K562 (cell line): ENCODE data around the gene CCNB1. TPM values are rescaled to one million over a fixed set of nuclear protein-coding genes. Genes with fewer than 3 reads are reported as not detected.
A peak's percentile ranks its signal among the peaks of the same experiment; 100 is the strongest.

Experiments
- ARID1B ChIP-seq: fragments of 450-650 bp; IDR thresholded peaks from 2 replicates; pipeline ENCODE4 v1.6.1; 2016; ENCODE audit warnings: antibody characterized with exemption, mild to moderate bottlenecking, inconsistent platforms
- BHLHE40 ChIP-seq: IDR thresholded peaks from 2 replicates; pipeline ENCODE4 v1.6.1; 2011; ENCODE audit warnings: low read length, improper control_type of control experiment
- EP400 ChIP-seq: fragments of 450-650 bp; IDR thresholded peaks from 2 replicates; pipeline ENCODE4 v1.6.1; 2017; ENCODE audit warnings: antibody characterized with exemption, mild to moderate bottlenecking, moderate library complexity
- FOXK2 ChIP-seq, 2 experiments: fragments of 450-650 bp; IDR thresholded peaks in 1 of 2; conservative IDR thresholded peaks in 1 of 2; 2 replicates each; pipeline ENCODE4 v1.6.1; 2016; ENCODE audit warnings: low read depth in 2 of 2, mild to moderate bottlenecking in 1 of 2
- NELFE ChIP-seq: IDR thresholded peaks from 2 replicates; pipeline ENCODE4 v1.6.1; 2011; ENCODE audit warnings: mild to moderate bottlenecking; ENCODE audit not compliant: insufficient read depth, insufficient read length
- NFE2 ChIP-seq: IDR thresholded peaks from 2 replicates; pipeline ENCODE4 v1.6.1; 2014; ENCODE audit warnings: antibody characterized with exemption, low read depth
- PML ChIP-seq: IDR thresholded peaks from 2 replicates; pipeline ENCODE4 v1.6.1; 2012; ENCODE audit warnings: low read length, inconsistent platforms
- RBM25 ChIP-seq: fragments of 200-400 bp; formaldehyde crosslinking; IDR thresholded peaks from 2 replicates; pipeline ENCODE4 v1.6.1; 2018; ENCODE audit warnings: low read length, low read depth, moderate library complexity; ENCODE audit not compliant: severe bottlenecking
- RBM39 ChIP-seq: fragments of 200-400 bp; formaldehyde crosslinking; optimal IDR thresholded peaks from 2 replicates; pipeline ENCODE3; 2018; ENCODE audit warnings: low read depth, low read length
- SRSF7 ChIP-seq: fragments of 200-400 bp; formaldehyde crosslinking; optimal IDR thresholded peaks from 2 replicates; pipeline ENCODE3; 2017; ENCODE audit warnings: mild to moderate bottlenecking, low read depth, low read length
- SRSF9 ChIP-seq: fragments of 200-400 bp; formaldehyde crosslinking; IDR thresholded peaks from 2 replicates; pipeline ENCODE4 v1.6.1; 2017; ENCODE audit warnings: low read depth, low read length, borderline replicate concordance
- STAT5A ChIP-seq: IDR thresholded peaks from 2 replicates; pipeline ENCODE4 v1.6.1; 2012; ENCODE audit warnings: low read length, inconsistent platforms, borderline replicate concordance
- TGIF2 ChIP-seq: sonication (generic); formaldehyde crosslinking; IDR thresholded peaks from 2 replicates; pipeline ENCODE4 v1.8.1; 2022; ENCODE audit warnings: mild to moderate bottlenecking, missing genetic modification reagents, moderate library complexity
- ZNF134 ChIP-seq: fragments of 250-450 bp; sonication (Bioruptor Pico); conservative IDR thresholded peaks from 2 replicates; pipeline ENCODE4 v1.4.0; 2020
- polyA plus RNA-seq, 8 experiments: library from polyadenylated mRNA; depleted of rRNA in 4 of 8; stranded (reverse) in 5 of 8; unstranded in 3 of 8; fragments of >200 nt; fragmentation: Nextera tagmentation in 2 of 8; fragmentation: Illumina TruSeq in 1 of 8; extraction: Ambion mirVana in 2 of 8; extraction: Trizol in 1 of 8; gene quantifications; 2 replicates each; pipeline versions ENCODE4 v1.2.1 to v1.2.3, GENCODE V29; 2011 to 2014; ENCODE audit warnings: inconsistent platforms in 1 of 8, missing spikeins in 1 of 8
- total RNA-seq, 7 experiments: library from RNA; depleted of rRNA in 6 of 7; stranded (reverse); fragments of >200 nt in 6 of 7; fragmentation: Illumina TruSeq in 2 of 7; extraction: Trizol in 2 of 7; gene quantifications; 2 replicates each; pipeline versions ENCODE4 v1.2.1 to v1.2.3, GENCODE V29; 2011 to 2021; ENCODE audit warnings: low replicate concordance in 1 of 7
- TF ChIP-seq, protein P1 (sequence below): sonication (generic); formaldehyde crosslinking; IDR thresholded peaks from 2 replicates; pipeline ENCODE4 v1.8.0; 2022; ENCODE audit warnings: missing genetic modification reagents, mild to moderate bottlenecking, moderate library complexity, borderline replicate concordance
- TF ChIP-seq, protein P2 (sequence below): fragments of 450-650 bp; IDR thresholded peaks from 2 replicates; pipeline ENCODE4 v1.6.1; 2017; ENCODE audit warnings: antibody characterized with exemption, mild to moderate bottlenecking
- TF ChIP-seq, protein P3 (sequence below): fragments of 450-650 bp; IDR thresholded peaks from 2 replicates; pipeline ENCODE4 v1.6.1; 2018; ENCODE audit not compliant: partially characterized antibody

Gene CCNB1
- total and polyA plus RNA-seq, 9 of the 15 experiments (the other 6 are each of a cell fraction or from before 2014, with no cell fraction given) = 165 to 679 (median 271) TPM

DNA sequence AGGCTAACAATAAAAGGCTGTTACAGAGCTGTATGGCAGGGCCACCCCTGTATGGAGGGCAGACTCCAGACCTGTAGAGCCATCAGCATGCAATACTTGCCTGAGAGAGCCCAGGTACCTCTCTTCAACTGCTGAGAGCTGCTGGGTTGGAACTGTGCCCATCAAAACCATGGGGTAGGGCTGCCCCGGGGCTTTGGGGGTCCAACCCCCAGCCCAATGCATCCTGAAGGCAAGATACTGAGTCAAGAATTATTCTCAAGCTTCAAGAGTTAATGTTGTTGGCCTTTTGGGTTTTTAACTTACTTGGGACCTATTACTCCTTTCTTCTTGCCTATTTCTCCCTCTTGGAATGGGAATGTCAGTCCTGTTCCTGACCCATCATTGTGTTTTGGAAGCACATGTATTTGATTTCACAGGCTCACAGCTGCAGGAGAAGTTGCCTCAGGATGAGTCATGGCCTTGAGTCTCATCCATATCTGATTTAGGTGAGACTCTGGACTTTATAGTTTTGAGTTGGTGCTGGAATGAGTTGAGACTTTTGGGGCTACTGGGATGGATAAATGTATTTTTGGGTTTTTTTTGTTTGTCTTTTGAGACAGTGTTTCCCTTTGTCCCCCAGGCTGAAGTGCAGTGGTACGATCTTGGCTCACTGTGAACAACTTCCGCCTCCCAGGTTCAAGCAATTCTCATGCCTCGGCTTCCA is 46.7 kb downstream of the CCNB1 start (continued):
- TF ChIP-seq, protein P1, sequence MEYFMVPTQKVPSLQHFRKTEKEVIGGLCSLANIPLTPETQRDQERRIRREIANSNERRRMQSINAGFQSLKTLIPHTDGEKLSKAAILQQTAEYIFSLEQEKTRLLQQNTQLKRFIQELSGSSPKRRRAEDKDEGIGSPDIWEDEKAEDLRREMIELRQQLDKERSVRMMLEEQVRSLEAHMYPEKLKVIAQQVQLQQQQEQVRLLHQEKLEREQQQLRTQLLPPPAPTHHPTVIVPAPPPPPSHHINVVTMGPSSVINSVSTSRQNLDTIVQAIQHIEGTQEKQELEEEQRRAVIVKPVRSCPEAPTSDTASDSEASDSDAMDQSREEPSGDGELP (CRISPR knock-in tag) = peak; percentile 41; the same call in 1 of the 2 replicates
- TF ChIP-seq, protein P2, sequence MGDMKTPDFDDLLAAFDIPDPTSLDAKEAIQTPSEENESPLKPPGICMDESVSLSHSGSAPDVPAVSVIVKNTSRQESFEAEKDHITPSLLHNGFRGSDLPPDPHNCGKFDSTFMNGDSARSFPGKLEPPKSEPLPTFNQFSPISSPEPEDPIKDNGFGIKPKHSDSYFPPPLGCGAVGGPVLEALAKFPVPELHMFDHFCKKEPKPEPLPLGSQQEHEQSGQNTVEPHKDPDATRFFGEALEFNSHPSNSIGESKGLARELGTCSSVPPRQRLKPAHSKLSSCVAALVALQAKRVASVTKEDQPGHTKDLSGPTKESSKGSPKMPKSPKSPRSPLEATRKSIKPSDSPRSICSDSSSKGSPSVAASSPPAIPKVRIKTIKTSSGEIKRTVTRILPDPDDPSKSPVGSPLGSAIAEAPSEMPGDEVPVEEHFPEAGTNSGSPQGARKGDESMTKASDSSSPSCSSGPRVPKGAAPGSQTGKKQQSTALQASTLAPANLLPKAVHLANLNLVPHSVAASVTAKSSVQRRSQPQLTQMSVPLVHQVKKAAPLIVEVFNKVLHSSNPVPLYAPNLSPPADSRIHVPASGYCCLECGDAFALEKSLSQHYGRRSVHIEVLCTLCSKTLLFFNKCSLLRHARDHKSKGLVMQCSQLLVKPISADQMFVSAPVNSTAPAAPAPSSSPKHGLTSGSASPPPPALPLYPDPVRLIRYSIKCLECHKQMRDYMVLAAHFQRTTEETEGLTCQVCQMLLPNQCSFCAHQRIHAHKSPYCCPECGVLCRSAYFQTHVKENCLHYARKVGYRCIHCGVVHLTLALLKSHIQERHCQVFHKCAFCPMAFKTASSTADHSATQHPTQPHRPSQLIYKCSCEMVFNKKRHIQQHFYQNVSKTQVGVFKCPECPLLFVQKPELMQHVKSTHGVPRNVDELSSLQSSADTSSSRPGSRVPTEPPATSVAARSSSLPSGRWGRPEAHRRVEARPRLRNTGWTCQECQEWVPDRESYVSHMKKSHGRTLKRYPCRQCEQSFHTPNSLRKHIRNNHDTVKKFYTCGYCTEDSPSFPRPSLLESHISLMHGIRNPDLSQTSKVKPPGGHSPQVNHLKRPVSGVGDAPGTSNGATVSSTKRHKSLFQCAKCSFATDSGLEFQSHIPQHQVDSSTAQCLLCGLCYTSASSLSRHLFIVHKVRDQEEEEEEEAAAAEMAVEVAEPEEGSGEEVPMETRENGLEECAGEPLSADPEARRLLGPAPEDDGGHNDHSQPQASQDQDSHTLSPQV = peak; percentile 42; the same call in 1 of the 2 replicates
- TF ChIP-seq SRSF7 (no peak), NFE2 (peak; percentile 46; the same call in 1 of the 2 replicates), PML (no peak), EP400 (peak; percentile 67), ARID1B (peak; percentile 82), STAT5A (no peak), TGIF2 (CRISPR knock-in tag) (no peak), ZNF134 (no peak), NELFE (no peak), BHLHE40 (no peak), SRSF9 (no peak), FOXK2 (conservative IDR thresholded peaks at IDR 0.05 in 1 of 2, IDR thresholded peaks at IDR 0.05 in 1 of 2; ENCODE audit: low read depth in 2 of 2) (peak; percentile 28 to 32; a peak in 1 of 4 replicates), RBM25 (no peak), RBM39 (no peak)
- TF ChIP-seq, protein P3, sequence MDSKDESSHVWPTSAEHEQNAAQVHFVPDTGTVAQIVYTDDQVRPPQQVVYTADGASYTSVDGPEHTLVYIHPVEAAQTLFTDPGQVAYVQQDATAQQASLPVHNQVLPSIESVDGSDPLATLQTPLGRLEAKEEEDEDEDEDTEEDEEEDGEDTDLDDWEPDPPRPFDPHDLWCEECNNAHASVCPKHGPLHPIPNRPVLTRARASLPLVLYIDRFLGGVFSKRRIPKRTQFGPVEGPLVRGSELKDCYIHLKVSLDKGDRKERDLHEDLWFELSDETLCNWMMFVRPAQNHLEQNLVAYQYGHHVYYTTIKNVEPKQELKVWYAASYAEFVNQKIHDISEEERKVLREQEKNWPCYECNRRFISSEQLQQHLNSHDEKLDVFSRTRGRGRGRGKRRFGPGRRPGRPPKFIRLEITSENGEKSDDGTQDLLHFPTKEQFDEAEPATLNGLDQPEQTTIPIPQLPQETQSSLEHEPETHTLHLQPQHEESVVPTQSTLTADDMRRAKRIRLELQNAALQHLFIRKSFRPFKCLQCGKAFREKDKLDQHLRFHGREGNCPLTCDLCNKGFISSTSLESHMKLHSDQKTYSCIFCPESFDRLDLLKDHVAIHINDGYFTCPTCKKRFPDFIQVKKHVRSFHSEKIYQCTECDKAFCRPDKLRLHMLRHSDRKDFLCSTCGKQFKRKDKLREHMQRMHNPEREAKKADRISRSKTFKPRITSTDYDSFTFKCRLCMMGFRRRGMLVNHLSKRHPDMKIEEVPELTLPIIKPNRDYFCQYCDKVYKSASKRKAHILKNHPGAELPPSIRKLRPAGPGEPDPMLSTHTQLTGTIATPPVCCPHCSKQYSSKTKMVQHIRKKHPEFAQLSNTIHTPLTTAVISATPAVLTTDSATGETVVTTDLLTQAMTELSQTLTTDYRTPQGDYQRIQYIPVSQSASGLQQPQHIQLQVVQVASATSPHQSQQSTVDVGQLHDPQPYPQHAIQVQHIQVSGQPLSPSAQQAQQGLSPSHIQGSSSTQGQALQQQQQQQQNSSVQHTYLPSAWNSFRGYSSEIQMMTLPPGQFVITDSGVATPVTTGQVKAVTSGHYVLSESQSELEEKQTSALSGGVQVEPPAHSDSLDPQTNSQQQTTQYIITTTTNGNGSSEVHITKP = peak; percentile 90
